GM12864 (cell line): ENCODE results near the gene VAV3.
"Not testable (repeated sequence)": the region's sequence is repeated elsewhere in the genome, so short reads cannot be mapped to it uniquely, and the experiment has no call there.

Experiments used
- DNase-seq: peaks from one replicate; pipeline ENCODE4 v3.0.0-alpha.2; 2011; ENCODE audit warnings: low read depth
- H3K4me3 ChIP-seq: 2 replicates; pipeline ENCODE4 v1.5.1; 2011; ENCODE audit warnings: mild to moderate bottlenecking, low read depth, low read length, control low read depth
- CTCF ChIP-seq: IDR thresholded peaks from 2 replicates; pipeline ENCODE4 v1.5.1; 2011; ENCODE audit warnings: low read depth, mild to moderate bottlenecking, moderate library complexity, low read length, control low read depth, inconsistent platforms; ENCODE audit errors: missing control alignments

Gene VAV3

GRCh38 chr1:107739651-107740050 is 225.3 kb downstream of the VAV3 start:
- no peak for TF ChIP-seq CTCF
- no peak overlapping the region for H3K4me3 ChIP-seq
- DNase-seq = no peak

GRCh38 chr1:107739201-107739600 is 225.8 kb downstream of the VAV3 start:
- DNase-seq = no peak
- TF ChIP-seq CTCF = no peak
- H3K4me3 ChIP-seq = no peak overlapping the region

- not testable (repeated sequence) for H3K4me3 ChIP-seq, DNase-seq
These were observed 231.6 kb downstream of the VAV3 start for GRCh38 chr1:107733401-107733800.

- H3K4me3 ChIP-seq = no peak overlapping the region
- no peak for DNase-seq
- no peak for TF ChIP-seq CTCF
These were observed 237.1 kb downstream of the VAV3 start for GRCh38 chr1:107727866-107728265.

GRCh38 chr1:107726860-107727259 is 238.1 kb downstream of the VAV3 start:
- DNase-seq = no peak
- TF ChIP-seq CTCF = no peak
- H3K4me3 ChIP-seq = no peak overlapping the region

- no peak for DNase-seq
- no peak for TF ChIP-seq CTCF
These were observed 240.3 kb downstream of the VAV3 start for GRCh38 chr1:107724648-107725047.

GRCh38 chr1:107720210-107720609 is 244.8 kb downstream of the VAV3 start:
- not testable (repeated sequence) for H3K4me3 ChIP-seq, DNase-seq

More at GRCh38 chr1:107724648-107725047, 240.3 kb downstream of the VAV3 start:
- no peak overlapping the region for H3K4me3 ChIP-seq

GRCh38 chr1:107710005-107710404 is 255.0 kb downstream of the VAV3 start:
- TF ChIP-seq CTCF = no peak
- no peak overlapping the region for H3K4me3 ChIP-seq
- no peak for DNase-seq
